ENCODE results near the gene CRYL1. TPM values are rescaled to one million over a fixed set of nuclear protein-coding genes. Genes with fewer than 3 reads are reported as not detected.

CRYL1 gene
- total and polyA plus RNA-seq, 9 of the 15 experiments (the other 6 are each of a cell fraction or from before 2014, with no cell fraction given): 1.0 to 6.9 (median 2.4) TPM

- Histone ChIP-seq H3K9ac (ENCODE audit: insufficient read depth in 1 of 2, low read depth in 2 of 2, low read length in 2 of 2) (no peak overlapping the region; a peak in 1 of 4 replicates), H3K4me3 (no peak overlapping the region; the same call in 1 of the 2 replicates), H3K4me1 (replicated peaks in 1 of 2; ENCODE audit: control insufficient read depth in 2 of 2, insufficient read depth in 2 of 2, low read length in 2 of 2) (peaks cover 0 to 6% of the 10 kb centered on the region in 2 experiments; a peak in 3 of 5 replicates), H2AFZ (ENCODE audit: low read depth, low read length) (peak overlapping the region; percentile 99; the same call in 1 of the 2 replicates), H3K9me3 (replicated peaks; ENCODE audit: control insufficient read depth, insufficient read depth, low read depth, low read length) (no peaks in the 10 kb centered on the region), H3K27ac (ENCODE audit: extremely low read depth, low read depth, low read length) (no peak overlapping the region), H3K27me3 (ENCODE audit: control insufficient read depth in 2 of 2, insufficient read depth in 2 of 2, low read length in 2 of 2) (no peaks in the 10 kb centered on the region), H3K4me2 (ENCODE audit: insufficient read depth, low read length) (no peak overlapping the region; the same call in 1 of the 2 replicates), H4K20me1 (replicated peaks; ENCODE audit: control insufficient read depth, insufficient read depth, low read length) (no peaks in the 10 kb centered on the region), H3K9me1 (ENCODE audit: control insufficient read depth, insufficient read depth, low read length) (no peaks in the 10 kb centered on the region), H3K79me2 (ENCODE audit: control insufficient read depth, insufficient read depth, low read length) (no peaks in the 10 kb centered on the region), H3K36me3 (ENCODE audit: control insufficient read depth, insufficient read depth, low read length) (no peaks in the 10 kb centered on the region)
- FAIRE-seq (no peak), ATAC-seq (no peak), DNase-seq (ENCODE audit: extremely low read depth in 1 of 4, low spot score in 3 of 4) (no peak)
- 48% methylated on average over 3 of the region's 6 CpGs for WGBS (ENCODE audit: insufficient coverage, low coverage, missing lambda C conversion rate)
- POLR2A ChIA-PET: no interaction called here
- no TSS peak for BruUV-seq (replicated peaks)
- in situ Hi-C loops (cut with MboI): no loop called here
- CTCF ChIA-PET (ENCODE audit: low intra/inter-chr PET ratio): no interaction called here
- intact Hi-C loops (cut with micrococcal nuclease): no loop called here
- TF ChIP-seq, protein P1, sequence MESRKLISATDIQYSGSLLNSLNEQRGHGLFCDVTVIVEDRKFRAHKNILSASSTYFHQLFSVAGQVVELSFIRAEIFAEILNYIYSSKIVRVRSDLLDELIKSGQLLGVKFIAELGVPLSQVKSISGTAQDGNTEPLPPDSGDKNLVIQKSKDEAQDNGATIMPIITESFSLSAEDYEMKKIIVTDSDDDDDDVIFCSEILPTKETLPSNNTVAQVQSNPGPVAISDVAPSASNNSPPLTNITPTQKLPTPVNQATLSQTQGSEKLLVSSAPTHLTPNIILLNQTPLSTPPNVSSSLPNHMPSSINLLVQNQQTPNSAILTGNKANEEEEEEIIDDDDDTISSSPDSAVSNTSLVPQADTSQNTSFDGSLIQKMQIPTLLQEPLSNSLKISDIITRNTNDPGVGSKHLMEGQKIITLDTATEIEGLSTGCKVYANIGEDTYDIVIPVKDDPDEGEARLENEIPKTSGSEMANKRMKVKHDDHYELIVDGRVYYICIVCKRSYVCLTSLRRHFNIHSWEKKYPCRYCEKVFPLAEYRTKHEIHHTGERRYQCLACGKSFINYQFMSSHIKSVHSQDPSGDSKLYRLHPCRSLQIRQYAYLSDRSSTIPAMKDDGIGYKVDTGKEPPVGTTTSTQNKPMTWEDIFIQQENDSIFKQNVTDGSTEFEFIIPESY (CRISPR knock-in tag; IDR thresholded peaks at IDR 0.05): peak; percentile 56
- TF ChIP-seq JUND (IDR thresholded peaks at IDR 0.05; ENCODE audit: borderline replicate concordance, low read depth, low read length) (no peak), JUND (tag; IDR thresholded peaks at IDR 0.05; ENCODE audit: borderline replicate concordance, low read depth, low read length) (no peak)
Measured at GRCh38 chr13:20526664-20527063, 1.0 kb upstream of the CRYL1 start.

Data from K562 (cell line).